OCI-LY3 (cell line): ENCODE data around the gene MZT1.

Experiments
- CTCF ChIP-seq: fragments of 200-600, 300-600 bp; sonication (generic); IDR thresholded peaks from 2 replicates; pipeline ENCODE4 v1.5.1; 2014; ENCODE audit warnings: antibody characterized with exemption, low read length, low read depth
- EZH2phosphoT487 ChIP-seq: fragments of 200-600 bp; shearing (Covaris generic); IDR thresholded peaks from 2 replicates; pipeline ENCODE4 v1.6.1; 2018; ENCODE audit warnings: antibody characterized with exemption, mixed run types, low read depth

DNA sequence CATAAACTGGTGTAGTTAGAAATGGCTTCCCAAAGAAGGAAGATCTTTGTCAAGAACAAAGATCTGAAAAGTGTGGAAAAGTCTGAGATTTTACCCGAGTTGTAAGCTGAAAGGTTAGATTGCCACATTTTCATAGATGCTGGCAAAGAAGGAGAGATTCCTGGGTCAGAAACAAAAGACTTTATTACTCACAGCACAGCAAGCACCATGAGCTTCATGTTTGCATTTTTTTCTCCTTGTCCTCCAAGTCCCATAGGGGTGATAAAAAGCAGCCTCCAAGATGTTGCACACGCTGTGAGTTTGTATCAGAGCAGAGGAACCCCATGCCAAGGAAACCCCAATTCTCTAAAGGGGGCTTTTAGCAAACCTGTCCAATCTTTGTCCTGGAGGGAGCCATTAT lies 29.3 kb downstream of the MZT1 start:
- TF ChIP-seq CTCF (no peak), EZH2phosphoT487 (no peak)
